Measurements from ENCODE around the gene DDX49. TPM values are rescaled to one million over a fixed set of nuclear protein-coding genes. Genes with fewer than 3 reads are reported as not detected.

DDX49 gene
- total RNA-seq, 1 donor from 2014 or later = 54.9 TPM

DNA sequence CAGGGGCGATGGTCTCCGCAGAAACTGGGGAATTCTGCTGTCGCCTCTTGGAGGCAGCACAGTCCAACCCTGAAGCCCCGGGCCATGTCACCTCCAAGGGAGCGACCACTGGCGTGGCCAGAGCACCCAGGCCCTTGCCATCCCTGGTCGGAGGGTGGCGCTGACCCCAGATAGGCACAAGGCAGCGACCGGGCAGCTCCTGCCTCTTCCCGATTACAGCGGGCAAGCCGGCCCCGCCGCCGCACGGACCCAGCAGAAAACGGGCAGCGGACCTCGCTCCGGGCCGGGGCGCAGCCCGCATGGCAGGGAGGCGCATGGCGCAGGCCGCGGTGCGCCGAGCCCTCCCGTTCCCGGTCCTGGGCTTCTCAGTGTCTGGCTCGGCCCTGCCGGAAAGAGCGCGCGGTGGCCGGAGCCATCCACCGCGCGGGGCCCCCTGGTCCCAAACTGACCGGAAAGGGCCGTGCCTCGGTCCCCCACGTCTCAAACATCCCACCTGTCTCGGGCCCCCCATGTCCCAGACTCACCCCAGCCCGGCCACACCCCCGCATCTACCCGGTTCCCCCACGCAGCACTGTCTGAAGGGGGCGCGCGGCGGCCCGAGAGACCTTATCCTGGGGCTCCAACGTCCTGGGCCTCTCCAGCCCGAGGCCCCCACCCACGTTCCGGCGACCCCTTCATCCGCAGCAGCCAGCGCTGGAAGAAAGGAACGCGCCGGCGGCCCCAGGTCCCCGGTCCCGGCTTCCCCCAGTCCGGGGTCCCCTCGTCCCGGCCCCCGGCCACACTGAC lies 24.3 kb upstream of the DDX49 start:
- DNase-seq (ENCODE audit: low read depth, low spot score) = peak; percentile 69
- peak; percentile 54 for TF ChIP-seq CTCF (conservative IDR thresholded peaks at IDR 0.05)
- Mint-ChIP-seq H3K9me3 (no peaks in the 10 kb centered on the region), H3K36me3 (ENCODE audit: low read depth) (no peaks in the 10 kb centered on the region), H3K4me1 (peaks cover 12% of the 10 kb centered on the region), H3K27ac (ENCODE audit: unreplicated experiment) (peak overlapping the region; percentile 84), H3K4me3 (peak overlapping the region; percentile 92), H3K27me3 (ENCODE audit: low read depth) (peaks cover 6% of the 10 kb centered on the region)

GRCh38 chr19:18895824-18896341 lies 23.6 kb upstream of the DDX49 start, which contains the start of gene CERS1:
CERS1 (minus strand) TSS chr19:18896158; CDS start chr19:18896072, 86 bp downstream.
- Mint-ChIP-seq H3K4me1 (peaks cover 12% of the 10 kb centered on the region), H3K27me3 (ENCODE audit: low read depth) (peaks cover 6% of the 10 kb centered on the region)
- DNase-seq (ENCODE audit: low read depth, low spot score) = peak; percentile 36

GRCh38 chr19:18896421-18896841 lies 23.1 kb upstream of the DDX49 start:
- peaks cover 12% of the 10 kb centered on the region for H3K4me1 Mint-ChIP-seq
- H3K4me3 Mint-ChIP-seq = peak overlapping the region; percentile 90
- no peaks in the 10 kb centered on the region for H3K9me3 Mint-ChIP-seq
- TF ChIP-seq CTCF (conservative IDR thresholded peaks at IDR 0.05) = no peak
- H3K27ac Mint-ChIP-seq (ENCODE audit: unreplicated experiment) = no peak overlapping the region
- no peak for DNase-seq (ENCODE audit: low read depth, low spot score)
- peaks cover 6% of the 10 kb centered on the region for H3K27me3 Mint-ChIP-seq (ENCODE audit: low read depth)
- no peaks in the 10 kb centered on the region for H3K36me3 Mint-ChIP-seq (ENCODE audit: low read depth)

More at GRCh38 chr19:18895824-18896341, 23.6 kb upstream of the DDX49 start, which contains the start of gene CERS1:
- TF ChIP-seq CTCF (conservative IDR thresholded peaks at IDR 0.05) = no peak
- Mint-ChIP-seq H3K9me3 (no peaks in the 10 kb centered on the region), H3K27ac (ENCODE audit: unreplicated experiment) (no peak within 1 kb of the TSS), H3K36me3 (ENCODE audit: low read depth) (no peaks in the 10 kb centered on the region), H3K4me3 (peak within 1 kb of the TSS; percentile 92)

DNA sequence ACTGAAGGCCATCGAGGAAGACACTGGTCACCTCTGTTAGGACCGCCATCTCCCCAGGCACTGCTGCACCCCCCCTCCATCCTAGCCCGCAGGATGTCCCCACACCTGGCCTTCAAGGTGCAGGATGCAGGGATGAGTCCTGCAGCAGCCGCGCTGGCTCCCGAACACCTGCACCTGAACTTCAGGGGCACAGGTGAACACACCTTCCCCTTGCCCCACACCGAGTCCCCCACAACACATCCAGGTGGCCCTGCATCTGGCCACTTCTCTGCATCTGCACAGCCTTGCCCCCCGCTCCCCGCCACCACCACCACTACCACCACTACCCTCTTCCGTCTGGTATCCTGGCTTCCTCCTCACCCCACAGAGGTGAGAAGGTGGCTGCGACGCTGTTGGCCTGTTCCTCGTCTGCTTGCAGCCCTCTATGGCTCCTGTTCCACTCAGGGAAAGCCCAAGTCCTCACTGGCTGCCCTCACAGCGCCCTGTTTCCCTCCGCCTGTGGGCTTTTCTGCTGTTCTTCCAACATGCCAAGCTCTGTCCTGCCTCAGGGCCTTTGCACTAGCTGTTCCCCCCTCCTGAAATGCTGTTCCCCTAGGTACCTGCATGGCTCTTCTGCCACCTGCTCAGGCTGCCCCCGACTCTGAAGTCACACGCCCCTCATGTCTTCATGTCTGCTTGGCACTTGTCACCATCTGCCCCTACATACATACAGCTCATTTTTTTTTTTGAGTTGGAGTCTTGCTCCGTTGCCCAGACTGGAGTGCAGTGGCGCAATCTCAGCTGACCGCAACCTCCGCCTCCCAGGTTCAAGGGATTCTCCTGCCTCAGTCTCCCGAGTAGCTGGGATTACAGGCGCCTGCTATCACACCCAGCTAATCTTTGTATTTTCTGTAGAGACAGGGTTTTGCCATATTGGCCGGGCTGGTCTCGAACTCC lies 22.2 kb upstream of the DDX49 start:
- Mint-ChIP-seq H3K27me3 (ENCODE audit: low read depth) (peaks cover 6% of the 10 kb centered on the region), H3K27ac (ENCODE audit: unreplicated experiment) (peak overlapping the region; percentile 84)

More for the DNA sequence above, 22.2 kb upstream of the DDX49 start:
- no peak for TF ChIP-seq CTCF (conservative IDR thresholded peaks at IDR 0.05)
- H3K36me3 Mint-ChIP-seq (ENCODE audit: low read depth) = no peaks in the 10 kb centered on the region
- H3K4me1 Mint-ChIP-seq = peaks cover 12% of the 10 kb centered on the region
- peak overlapping the region; percentile 90 for H3K4me3 Mint-ChIP-seq
- no peaks in the 10 kb centered on the region for H3K9me3 Mint-ChIP-seq
- DNase-seq (ENCODE audit: low read depth, low spot score) = no peak

All from neural crest cell (in vitro differentiated cells).